CD4-positive, alpha-beta T cell treated with Interleukin-10 for 1 hour (primary cell): ENCODE data around the gene CD5L.

Experiments
- DNase-seq: peaks from one replicate; pipeline ENCODE4 v3.0.0-alpha.2; 2020

The CD5L gene

DNA sequence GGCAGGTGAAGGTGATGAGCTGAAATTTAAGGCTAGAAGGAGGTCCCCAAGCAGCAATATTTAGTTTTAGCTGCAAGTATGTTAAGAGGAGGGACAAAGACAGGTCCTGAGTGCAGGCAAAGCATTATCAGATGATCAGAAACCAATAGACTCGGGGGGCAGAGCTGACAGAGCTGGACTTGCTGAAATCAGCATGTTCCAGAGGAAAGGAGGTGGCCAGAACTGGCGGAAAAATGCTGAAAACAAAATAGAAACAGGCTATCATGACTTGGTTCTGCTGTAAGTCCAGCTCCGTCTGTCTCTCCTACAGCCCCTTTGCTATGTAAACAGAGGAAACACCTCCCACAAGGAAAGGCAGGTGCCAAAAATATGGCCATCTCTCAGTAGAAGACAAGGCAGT is at the start of gene CD5L:
CD5L (minus strand) TSS at position 101 of the 400 bp plus-strand sequence. CDS start 107 bp downstream, outside the sequence.
- no peak for DNase-seq

GRCh38 chr1:157882580-157882979 is 41.0 kb upstream of the CD5L start:
- DNase-seq, result peak; percentile 1

- no peak for DNase-seq
Measured at GRCh38 chr1:157880621-157881020, 39.0 kb upstream of the CD5L start.

- DNase-seq, result no peak
Measured at GRCh38 chr1:157878059-157878458, 36.5 kb upstream of the CD5L start.

DNA sequence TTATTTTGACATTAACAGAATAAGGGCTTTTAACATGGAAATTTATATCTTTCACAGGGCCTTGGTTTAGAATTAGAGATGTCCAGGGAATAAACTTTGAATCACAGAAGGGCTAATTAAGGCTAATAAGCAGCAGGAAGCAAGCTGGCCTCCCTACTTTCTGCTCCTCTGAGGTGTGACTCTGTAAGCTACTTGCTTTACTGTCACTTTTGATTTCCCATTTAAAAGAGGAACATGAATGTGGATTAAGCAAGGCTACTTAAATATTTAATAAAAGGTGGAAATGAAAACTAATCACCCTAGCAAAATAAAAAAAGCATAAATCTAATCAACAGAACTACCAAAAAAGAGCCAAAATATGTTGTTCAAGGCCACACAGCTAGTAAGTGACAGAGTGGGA is 28.9 kb upstream of the CD5L start:
- DNase-seq, result no peak

DNA sequence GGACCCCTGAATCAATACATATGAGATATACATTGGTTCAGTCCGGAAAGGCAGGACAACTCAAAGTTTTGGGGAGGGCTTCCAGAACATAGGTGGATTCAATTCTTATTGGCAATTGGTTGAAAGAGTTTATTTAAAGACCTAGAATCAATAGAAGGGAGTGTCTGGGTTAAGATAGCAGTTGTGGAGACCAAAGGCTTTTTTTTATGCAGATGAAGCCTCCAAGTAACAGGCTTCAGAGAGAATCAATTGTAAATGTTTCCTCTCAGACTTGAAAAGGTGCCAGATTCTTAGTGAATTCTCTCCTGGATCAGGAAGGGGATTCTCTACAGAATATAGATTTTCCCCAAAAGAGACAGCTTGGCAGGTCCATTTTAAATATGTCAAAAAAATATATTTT is 27.0 kb upstream of the CD5L start:
- no peak for DNase-seq

DNA sequence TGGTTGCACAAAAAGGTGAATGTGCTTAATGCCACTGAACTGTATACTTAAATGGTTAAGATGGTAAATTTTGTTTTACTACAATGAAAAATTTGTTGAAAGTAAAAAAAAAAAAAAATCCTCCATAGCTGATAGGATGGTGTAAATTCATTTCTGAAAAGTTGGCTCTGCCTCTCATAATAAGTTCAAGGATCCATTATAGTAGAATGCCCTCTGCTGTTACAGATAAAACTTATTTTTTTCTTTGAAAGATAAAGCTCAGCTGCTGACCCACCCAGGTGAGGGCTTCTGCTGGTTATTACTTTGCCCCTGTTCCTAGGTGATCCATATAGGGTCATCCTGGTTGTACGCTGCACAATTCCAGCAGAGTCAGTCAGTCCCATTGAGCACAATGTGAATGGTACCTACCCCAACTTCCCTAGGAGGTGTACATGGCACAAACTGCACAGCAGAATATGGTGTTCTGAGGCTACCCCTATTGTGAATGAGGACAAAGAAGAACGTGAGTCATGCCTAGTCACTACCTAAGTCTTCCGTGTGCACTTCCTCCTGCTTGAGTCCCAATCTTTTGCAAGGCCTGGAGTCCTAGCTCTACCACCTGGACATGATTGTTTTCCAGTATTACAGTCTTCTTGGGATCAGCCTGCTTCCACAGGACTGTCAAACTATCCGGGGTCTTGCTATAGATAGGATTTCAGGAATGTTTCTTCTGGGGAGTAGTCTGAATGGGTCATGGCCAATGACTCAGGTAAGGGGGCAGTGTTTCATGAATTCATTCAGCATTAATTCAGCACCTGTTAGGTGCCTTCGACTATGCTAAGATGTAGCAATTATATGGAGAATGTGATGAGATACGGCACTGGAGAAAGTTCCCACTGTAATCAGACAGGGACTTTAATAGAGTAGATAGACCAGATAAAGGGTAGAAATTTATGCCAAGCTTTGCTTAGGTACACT is 20.8 kb upstream of the CD5L start:
- DNase-seq, result no peak

DNA sequence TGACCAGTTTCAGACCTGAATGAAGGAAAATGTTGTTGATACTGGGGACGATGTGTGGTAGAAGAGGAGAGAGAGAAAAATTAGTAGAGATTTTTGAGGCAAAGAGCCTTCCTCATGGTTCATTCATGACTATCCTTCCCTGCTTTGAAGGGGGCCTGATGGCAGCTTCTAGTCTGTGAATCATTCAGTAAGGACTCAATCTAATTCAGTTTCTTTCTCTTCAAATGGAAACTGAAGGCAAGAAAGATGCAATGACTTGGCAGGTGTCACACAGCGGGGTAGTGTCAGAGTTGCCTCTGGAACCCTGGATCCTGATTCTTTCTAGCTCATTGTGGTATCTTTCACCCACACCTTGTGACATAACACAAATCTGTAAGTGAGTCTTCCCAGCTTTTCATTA is 14.9 kb upstream of the CD5L start:
- DNase-seq, result no peak

- no peak for DNase-seq
Measured at GRCh38 chr1:157852476-157852875, 10.9 kb upstream of the CD5L start.

DNA sequence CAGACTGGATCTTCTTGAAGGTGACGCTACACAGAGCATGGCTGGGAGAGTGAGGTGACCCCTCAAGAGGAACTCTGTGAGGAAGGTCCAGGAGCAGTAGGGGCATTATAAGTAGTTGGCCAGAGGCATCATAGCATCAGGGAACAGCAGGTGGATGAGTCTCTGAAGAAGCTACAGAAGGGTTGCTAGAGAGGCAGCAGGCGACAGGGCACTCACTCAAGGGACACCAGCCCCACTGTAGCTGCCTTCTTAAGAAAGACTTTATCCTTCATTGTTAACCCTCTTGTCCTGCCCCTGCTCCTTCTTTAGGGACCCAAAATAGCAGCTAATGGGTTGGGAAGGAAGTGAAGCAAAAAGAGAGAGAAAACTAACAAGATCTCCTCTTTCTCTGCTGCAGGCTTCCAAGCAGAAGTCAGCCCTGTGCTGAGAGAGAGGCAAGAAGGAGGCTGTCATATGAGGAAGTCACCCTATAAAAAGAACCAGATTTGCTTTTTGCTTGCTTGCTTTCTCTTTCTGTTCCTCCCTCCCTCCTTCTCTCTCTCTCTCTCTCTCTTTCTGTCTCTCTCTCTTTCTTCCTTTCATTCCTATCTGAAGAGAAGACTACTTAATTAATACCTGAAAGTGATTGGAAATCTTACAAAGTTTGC is 7.7 kb upstream of the CD5L start:
- DNase-seq, result no peak

- peak; percentile 1 for DNase-seq
Measured at GRCh38 chr1:157844089-157844830, 2.7 kb upstream of the CD5L start.

GRCh38 chr1:157842939-157843338 is 1.3 kb upstream of the CD5L start:
- DNase-seq, result no peak

DNA sequence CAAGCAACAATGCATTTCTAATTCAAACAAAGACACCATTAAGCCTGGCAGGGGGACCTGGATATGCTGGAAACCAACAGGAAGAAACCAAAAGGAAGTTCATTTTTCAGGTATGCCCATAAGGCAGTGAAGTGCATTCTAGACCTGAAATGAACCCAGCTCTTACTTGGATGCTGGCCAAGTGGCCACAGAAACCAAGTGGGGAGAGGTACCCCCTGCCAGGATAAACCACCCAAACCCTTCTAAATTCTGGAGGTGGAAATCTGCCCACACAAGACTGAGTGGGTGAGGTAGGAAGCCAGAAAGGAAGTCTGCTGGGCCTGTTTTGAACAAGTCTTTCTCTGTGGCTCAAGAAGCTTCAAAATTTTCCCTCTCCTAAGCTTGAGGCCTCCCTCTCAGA is 2.6 kb downstream of the CD5L start:
- DNase-seq, result no peak

- no peak for DNase-seq
Measured at GRCh38 chr1:157834430-157834829, 7.2 kb downstream of the CD5L start.

- DNase-seq, result no peak
Measured at GRCh38 chr1:157833145-157833544, 8.5 kb downstream of the CD5L start.

DNA sequence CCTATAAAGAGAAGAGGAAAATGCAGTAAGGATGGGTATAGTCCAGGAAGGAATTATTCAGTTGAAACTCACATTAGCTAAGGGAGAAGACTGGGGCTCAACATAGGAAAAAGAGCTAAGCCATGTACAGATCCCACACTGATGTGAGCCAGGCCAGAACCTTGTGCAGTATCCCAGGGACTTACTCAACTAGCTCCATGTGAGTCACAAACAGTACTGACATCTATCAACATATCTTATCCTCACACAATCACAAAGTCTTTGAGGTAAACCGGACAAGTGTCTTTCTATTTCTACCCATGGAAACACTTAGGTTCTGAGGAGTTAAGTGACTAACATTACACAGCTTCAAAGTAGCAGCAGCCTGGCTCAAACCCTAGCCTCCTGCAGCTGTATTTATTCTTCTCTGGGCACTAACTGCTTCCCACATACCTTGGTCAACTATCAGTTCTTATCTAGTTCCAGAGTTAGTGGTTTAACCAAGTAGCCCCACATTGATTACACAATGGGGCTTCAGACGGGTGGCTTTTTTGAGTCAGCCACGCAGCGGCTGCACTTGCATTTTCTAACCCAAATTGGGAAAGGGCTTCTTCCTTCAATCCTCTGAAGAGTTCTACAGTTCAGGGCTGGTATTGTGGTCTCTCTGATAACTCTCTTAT is 9.5 kb downstream of the CD5L start:
- DNase-seq, result no peak

GRCh38 chr1:157830887-157831286 is 10.7 kb downstream of the CD5L start:
- no peak for DNase-seq

DNA sequence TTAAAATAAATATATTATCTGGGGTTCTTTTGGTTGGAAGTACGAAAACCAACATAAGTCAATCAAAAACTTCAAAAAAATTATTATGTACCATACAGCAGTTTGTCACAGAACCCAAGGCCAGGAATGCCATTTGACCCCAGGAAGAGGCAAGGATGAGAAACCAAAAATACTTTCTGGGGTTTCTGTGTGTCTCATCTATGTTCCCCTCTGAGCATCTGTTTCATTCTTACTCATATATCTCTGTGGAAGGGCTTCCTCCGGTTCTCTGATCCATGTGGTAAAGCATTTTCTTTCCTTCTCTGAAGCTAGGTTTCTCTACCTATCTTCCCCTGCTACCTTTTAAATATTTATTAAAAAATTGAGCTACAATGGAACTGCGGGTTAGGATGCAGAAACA is 11.9 kb downstream of the CD5L start:
- no peak for DNase-seq

- DNase-seq, result no peak
Measured at GRCh38 chr1:157829210-157829609, 12.4 kb downstream of the CD5L start.

- no peak for DNase-seq
Measured at GRCh38 chr1:157820299-157820698, 21.3 kb downstream of the CD5L start.

GRCh38 chr1:157819896-157820295 is 21.7 kb downstream of the CD5L start, which contains the start of gene FCRL1:
FCRL1 (minus strand) TSS chr1:157820120; CDS start chr1:157820037, 83 bp downstream.
- no peak for DNase-seq

DNA sequence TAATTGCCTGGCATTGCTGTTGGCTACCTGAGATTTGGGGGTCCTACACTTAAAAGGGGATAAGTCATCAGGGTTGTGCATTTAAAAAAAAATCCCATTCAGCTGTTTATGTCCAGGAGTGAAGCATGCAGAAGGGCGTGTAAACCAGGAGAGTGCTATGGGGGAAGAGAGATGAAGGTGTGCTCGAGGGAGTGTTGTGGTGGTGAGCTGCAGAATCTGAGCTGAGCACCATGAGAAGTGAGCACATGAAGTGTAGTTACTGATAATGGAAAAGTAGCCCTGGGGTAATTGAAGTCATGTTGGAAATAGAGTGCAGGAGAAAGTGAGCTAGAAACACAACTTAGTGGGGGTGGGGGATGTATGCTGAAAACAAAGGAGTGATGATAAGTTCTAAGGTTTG is 22.4 kb downstream of the CD5L start:
- no peak for DNase-seq

DNA sequence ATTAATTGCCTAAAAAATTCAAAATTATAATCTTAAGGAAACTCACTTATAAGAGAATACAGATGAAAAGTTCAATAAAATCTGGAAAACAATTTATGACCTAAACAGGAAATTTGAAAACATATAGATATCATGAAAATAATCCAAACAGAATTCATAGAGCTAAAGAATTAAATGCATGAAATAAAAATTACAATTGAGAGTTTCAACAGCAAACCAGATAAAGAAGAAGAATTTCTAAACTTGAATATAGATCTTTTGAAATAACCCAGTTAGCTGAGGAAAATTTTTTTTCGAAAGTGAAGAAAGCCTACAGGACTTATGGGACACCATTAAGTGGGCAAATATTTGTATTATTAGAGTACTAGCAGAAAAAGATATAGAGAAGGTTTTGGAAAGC is 28.3 kb downstream of the CD5L start:
- DNase-seq, result no peak
